ENCODE measurements around the gene H2BK1.

The H2BK1 gene

GRCh38 chr7:151211155-151211772, 976 bp upstream of the H2BK1 start:
- no peak for DNase-seq (ENCODE audit: low read depth)
- H3K4me3 ChIP-seq (ENCODE audit: control insufficient read depth, low read depth, low read length) = no peak overlapping the region
- no peak for TF ChIP-seq CTCF (IDR thresholded peaks at IDR 0.05; ENCODE audit: control insufficient read depth, insufficient read depth, low read depth, low read length, missing control alignments)

- DNase-seq (ENCODE audit: low read depth) = no peak
- no peak for TF ChIP-seq CTCF (IDR thresholded peaks at IDR 0.05; ENCODE audit: control insufficient read depth, insufficient read depth, low read depth, low read length, missing control alignments)
- H3K4me3 ChIP-seq (ENCODE audit: control insufficient read depth, low read depth, low read length) = no peak overlapping the region
Measured at GRCh38 chr7:151209588-151209987, 700 bp downstream of the H2BK1 start.

GRCh38 chr7:151208253-151208862, 1.9 kb downstream of the H2BK1 start:
- no peak overlapping the region for H3K4me3 ChIP-seq (ENCODE audit: control insufficient read depth, low read depth, low read length)
- TF ChIP-seq CTCF (IDR thresholded peaks at IDR 0.05; ENCODE audit: control insufficient read depth, insufficient read depth, low read depth, low read length, missing control alignments) = no peak
- no peak for DNase-seq (ENCODE audit: low read depth)

GRCh38 chr7:151207804-151208203, 2.5 kb downstream of the H2BK1 start:
- no peak overlapping the region for H3K4me3 ChIP-seq (ENCODE audit: control insufficient read depth, low read depth, low read length)
- DNase-seq (ENCODE audit: low read depth) = no peak
- no peak for TF ChIP-seq CTCF (IDR thresholded peaks at IDR 0.05; ENCODE audit: control insufficient read depth, insufficient read depth, low read depth, low read length, missing control alignments)

- DNase-seq (ENCODE audit: low read depth) = no peak
- TF ChIP-seq CTCF (IDR thresholded peaks at IDR 0.05; ENCODE audit: control insufficient read depth, insufficient read depth, low read depth, low read length, missing control alignments) = no peak
- no peak overlapping the region for H3K4me3 ChIP-seq (ENCODE audit: control insufficient read depth, low read depth, low read length)
Measured at GRCh38 chr7:151207315-151207714, 3.0 kb downstream of the H2BK1 start.

GRCh38 chr7:151206914-151207313, 3.4 kb downstream of the H2BK1 start:
- no peak for DNase-seq (ENCODE audit: low read depth)
- H3K4me3 ChIP-seq (ENCODE audit: control insufficient read depth, low read depth, low read length) = no peak overlapping the region
- no peak for TF ChIP-seq CTCF (IDR thresholded peaks at IDR 0.05; ENCODE audit: control insufficient read depth, insufficient read depth, low read depth, low read length, missing control alignments)

Measured in AG09309 (cell line).